Esophagus mucosa (tissue), 1 donor: ENCODE results near the gene HRH1. TPM values are rescaled to one million over a fixed set of nuclear protein-coding genes. Genes with fewer than 3 reads are reported as not detected.
A peak's percentile ranks its signal among the peaks of the same experiment; 100 is the strongest.
"Not testable (repeated sequence)": the region's sequence is repeated elsewhere in the genome, so short reads cannot be mapped to it uniquely, and the experiment has no call there.

Experiments used
- ATAC-seq: fragments of 200-7000 bp; cut with Tn5 transposase; one replicate; pipeline ENCODE4 v1.9.1; 2020
- total RNA-seq: library from RNA; stranded (reverse); gene quantifications from one replicate; pipeline ENCODE4 v1.2.4, GENCODE V29; 2023
- donor health status: DM: yes; HTN: yes; CAD: no.

Gene HRH1
- total RNA-seq, 1 donor from 2014 or later: 4.2 TPM

GRCh38 chr3:11143476-11143875, 10.8 kb upstream of the HRH1 start:
- ATAC-seq: no peak

- ATAC-seq: no peak
Observed at GRCh38 chr3:11144996-11145395, 9.3 kb upstream of the HRH1 start.

GRCh38 chr3:11145888-11146287, 8.4 kb upstream of the HRH1 start:
- ATAC-seq: peak; percentile 44

GRCh38 chr3:11146773-11147660, 7.3 kb upstream of the HRH1 start:
- ATAC-seq: no peak

GRCh38 chr3:11150256-11150655, 4.0 kb upstream of the HRH1 start:
- no peak for ATAC-seq

- no peak for ATAC-seq
Observed at GRCh38 chr3:11152301-11152700, 2.0 kb upstream of the HRH1 start.

- ATAC-seq: peak; percentile 10
Observed at GRCh38 chr3:11154953-11155325, 646 bp downstream of the HRH1 start.

GRCh38 chr3:11155341-11156025, 1.2 kb downstream of the HRH1 start:
- ATAC-seq: peak; percentile 85

- ATAC-seq: no peak
Observed at GRCh38 chr3:11156026-11156410, 1.7 kb downstream of the HRH1 start.

- no peak for ATAC-seq
Observed at GRCh38 chr3:11157421-11157820, 3.1 kb downstream of the HRH1 start.

- ATAC-seq: peak; percentile 35
Observed at GRCh38 chr3:11159421-11159904, 5.2 kb downstream of the HRH1 start.

- no peak for ATAC-seq
Observed at GRCh38 chr3:11161666-11162065, 7.4 kb downstream of the HRH1 start.

- ATAC-seq: no peak
Observed at GRCh38 chr3:11162401-11163345, 8.4 kb downstream of the HRH1 start.

GRCh38 chr3:11164607-11165006, 10.3 kb downstream of the HRH1 start:
- ATAC-seq: no peak

- ATAC-seq: no peak
Observed at GRCh38 chr3:11165476-11165875, 11.2 kb downstream of the HRH1 start.

GRCh38 chr3:11166807-11167400, 12.6 kb downstream of the HRH1 start:
- not testable (repeated sequence) for ATAC-seq

- peak; percentile 64 for ATAC-seq
Observed at GRCh38 chr3:11167590-11167989, 13.3 kb downstream of the HRH1 start.

GRCh38 chr3:11168406-11168805, 14.1 kb downstream of the HRH1 start:
- no peak for ATAC-seq

- no peak for ATAC-seq
Observed at GRCh38 chr3:11168881-11169805, 14.8 kb downstream of the HRH1 start.

- no peak for ATAC-seq
Observed at GRCh38 chr3:11170052-11170770, 15.9 kb downstream of the HRH1 start.
